ENCODE results near the gene GPRASP2. TPM values are rescaled to one million over a fixed set of nuclear protein-coding genes. Genes with fewer than 3 reads are reported as not detected.

The GPRASP2 gene
- polyA plus RNA-seq, 1 donor from 2014 or later, result 96.4 TPM

DNA sequence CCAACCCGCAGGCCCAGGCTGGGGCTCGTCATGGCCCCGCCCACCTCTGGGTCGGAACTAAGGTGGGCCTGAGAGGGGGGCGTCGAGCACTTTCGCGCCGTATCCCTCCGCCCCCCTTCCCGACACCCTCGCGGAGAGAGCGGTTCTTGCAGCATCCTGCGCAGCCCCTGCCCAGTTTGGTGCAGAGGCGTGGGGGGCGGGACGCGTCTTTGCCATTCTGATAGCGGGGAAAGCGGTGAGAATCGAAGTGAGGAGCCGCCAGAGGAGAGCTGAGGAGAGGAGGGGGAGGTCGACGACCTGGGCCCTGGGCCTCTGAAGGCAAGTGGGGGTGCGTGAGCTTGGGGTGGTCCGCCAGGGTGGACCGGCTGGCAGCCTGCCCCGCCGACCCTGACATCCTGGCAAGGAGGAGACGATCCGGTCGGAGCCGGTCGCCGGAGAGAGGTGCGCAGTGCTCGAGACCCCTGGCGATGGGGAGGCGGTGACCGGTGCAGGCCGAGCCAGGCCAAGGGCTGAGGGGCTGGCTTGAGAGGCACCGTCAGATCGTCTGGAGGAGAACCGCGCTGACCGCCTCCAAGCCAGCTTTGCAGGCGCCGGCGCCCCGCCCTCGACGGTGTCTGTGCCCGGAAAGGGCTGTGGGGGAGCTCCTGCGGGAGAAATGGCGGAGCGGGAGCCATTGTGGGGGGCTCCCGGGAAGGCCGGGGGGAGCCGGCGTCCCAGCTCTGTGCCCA, 33.8 kb downstream of the GPRASP2 start:
- Histone ChIP-seq H4K20me1 (ENCODE audit: insufficient read depth) (no peaks in the 10 kb centered on the region), H3K9ac (ENCODE audit: low read length) (peak overlapping the region; percentile 63), H3K79me2 (replicated peaks; ENCODE audit: insufficient read depth, low read length) (no peaks in the 10 kb centered on the region), H3F3A (ENCODE audit: insufficient read depth, low read length, poor library complexity, severe bottlenecking) (no peaks in the 10 kb centered on the region), H2AFZ (ENCODE audit: low read depth, low read length) (no peak overlapping the region), H3K36me3 (ENCODE audit: insufficient read depth, low read length) (no peaks in the 10 kb centered on the region), H3K4me3 (ENCODE audit: low read length) (peak overlapping the region; percentile 67), H3K9me3 (ENCODE audit: low read length) (no peaks in the 10 kb centered on the region), H3K27me3 (ENCODE audit: insufficient read depth, low read depth, low read length) (no peaks in the 10 kb centered on the region), H3K9me2 (ENCODE audit: insufficient read depth, low read length) (no peaks in the 10 kb centered on the region), H3K4me2 (ENCODE audit: low read length) (no peak overlapping the region), H3K27ac (ENCODE audit: low read length) (peak overlapping the region; percentile 8)
- TF ChIP-seq SMC3 (conservative IDR thresholded peaks at IDR 0.05; ENCODE audit: poor library complexity) (no peak), POLR2AphosphoS5 (IDR thresholded peaks at IDR 0.05) (no peak)
- TF ChIP-seq, protein P1, sequence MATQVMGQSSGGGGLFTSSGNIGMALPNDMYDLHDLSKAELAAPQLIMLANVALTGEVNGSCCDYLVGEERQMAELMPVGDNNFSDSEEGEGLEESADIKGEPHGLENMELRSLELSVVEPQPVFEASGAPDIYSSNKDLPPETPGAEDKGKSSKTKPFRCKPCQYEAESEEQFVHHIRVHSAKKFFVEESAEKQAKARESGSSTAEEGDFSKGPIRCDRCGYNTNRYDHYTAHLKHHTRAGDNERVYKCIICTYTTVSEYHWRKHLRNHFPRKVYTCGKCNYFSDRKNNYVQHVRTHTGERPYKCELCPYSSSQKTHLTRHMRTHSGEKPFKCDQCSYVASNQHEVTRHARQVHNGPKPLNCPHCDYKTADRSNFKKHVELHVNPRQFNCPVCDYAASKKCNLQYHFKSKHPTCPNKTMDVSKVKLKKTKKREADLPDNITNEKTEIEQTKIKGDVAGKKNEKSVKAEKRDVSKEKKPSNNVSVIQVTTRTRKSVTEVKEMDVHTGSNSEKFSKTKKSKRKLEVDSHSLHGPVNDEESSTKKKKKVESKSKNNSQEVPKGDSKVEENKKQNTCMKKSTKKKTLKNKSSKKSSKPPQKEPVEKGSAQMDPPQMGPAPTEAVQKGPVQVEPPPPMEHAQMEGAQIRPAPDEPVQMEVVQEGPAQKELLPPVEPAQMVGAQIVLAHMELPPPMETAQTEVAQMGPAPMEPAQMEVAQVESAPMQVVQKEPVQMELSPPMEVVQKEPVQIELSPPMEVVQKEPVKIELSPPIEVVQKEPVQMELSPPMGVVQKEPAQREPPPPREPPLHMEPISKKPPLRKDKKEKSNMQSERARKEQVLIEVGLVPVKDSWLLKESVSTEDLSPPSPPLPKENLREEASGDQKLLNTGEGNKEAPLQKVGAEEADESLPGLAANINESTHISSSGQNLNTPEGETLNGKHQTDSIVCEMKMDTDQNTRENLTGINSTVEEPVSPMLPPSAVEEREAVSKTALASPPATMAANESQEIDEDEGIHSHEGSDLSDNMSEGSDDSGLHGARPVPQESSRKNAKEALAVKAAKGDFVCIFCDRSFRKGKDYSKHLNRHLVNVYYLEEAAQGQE (IDR thresholded peaks at IDR 0.05; ENCODE audit: borderline replicate concordance), result no peak

DNA sequence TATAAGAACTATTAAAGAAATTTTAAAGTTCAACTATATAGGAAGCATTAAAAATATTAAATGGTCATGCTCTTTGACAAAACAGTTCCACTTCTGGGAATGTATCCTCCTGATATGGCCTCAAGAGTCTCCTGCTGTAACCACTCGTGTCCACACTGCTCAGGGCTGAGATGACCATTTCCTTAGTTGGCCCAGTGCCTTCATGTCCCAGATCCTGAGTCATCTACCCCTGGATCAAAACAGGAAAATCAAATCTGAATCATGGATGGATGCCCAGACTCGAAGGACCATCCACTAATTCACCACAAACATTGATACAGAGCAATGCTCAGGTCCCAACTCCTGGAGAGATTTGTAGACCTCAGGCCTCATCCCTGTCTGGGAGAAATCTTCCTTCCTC, 53.0 kb downstream of the GPRASP2 start:
- no peaks in the 10 kb centered on the region for H3F3A ChIP-seq (ENCODE audit: insufficient read depth, low read length, poor library complexity, severe bottlenecking)
- peaks cover 11% of the 10 kb centered on the region for H3K79me2 ChIP-seq (replicated peaks; ENCODE audit: insufficient read depth, low read length)
- no peaks in the 10 kb centered on the region for H3K9me2 ChIP-seq (ENCODE audit: insufficient read depth, low read length)
- H2AFZ ChIP-seq (ENCODE audit: low read depth, low read length), result no peak overlapping the region
- no peak overlapping the region for H3K4me3 ChIP-seq (ENCODE audit: low read length)
- no peak overlapping the region for H3K27ac ChIP-seq (ENCODE audit: low read length)
- no peak overlapping the region for H3K9ac ChIP-seq (ENCODE audit: low read length)
- H4K20me1 ChIP-seq (ENCODE audit: insufficient read depth), result no peaks in the 10 kb centered on the region
- no peaks in the 10 kb centered on the region for H3K27me3 ChIP-seq (ENCODE audit: insufficient read depth, low read depth, low read length)
- TF ChIP-seq POLR2AphosphoS5 (IDR thresholded peaks at IDR 0.05) (no peak), RAD21 (conservative IDR thresholded peaks at IDR 0.05) (no peak), SMC3 (conservative IDR thresholded peaks at IDR 0.05; ENCODE audit: poor library complexity) (no peak), EP300 (conservative IDR thresholded peaks at IDR 0.05; ENCODE audit: poor library complexity, severe bottlenecking) (no peak), EZH2 (IDR thresholded peaks at IDR 0.05; ENCODE audit: borderline replicate concordance, insufficient read depth, low read length, poor library complexity, severe bottlenecking) (no peak), TAF1 (IDR thresholded peaks at IDR 0.05; ENCODE audit: low read depth) (no peak), MXI1 (conservative IDR thresholded peaks at IDR 0.05; ENCODE audit: poor library complexity, severe bottlenecking) (no peak)
- TF ChIP-seq, protein P2, sequence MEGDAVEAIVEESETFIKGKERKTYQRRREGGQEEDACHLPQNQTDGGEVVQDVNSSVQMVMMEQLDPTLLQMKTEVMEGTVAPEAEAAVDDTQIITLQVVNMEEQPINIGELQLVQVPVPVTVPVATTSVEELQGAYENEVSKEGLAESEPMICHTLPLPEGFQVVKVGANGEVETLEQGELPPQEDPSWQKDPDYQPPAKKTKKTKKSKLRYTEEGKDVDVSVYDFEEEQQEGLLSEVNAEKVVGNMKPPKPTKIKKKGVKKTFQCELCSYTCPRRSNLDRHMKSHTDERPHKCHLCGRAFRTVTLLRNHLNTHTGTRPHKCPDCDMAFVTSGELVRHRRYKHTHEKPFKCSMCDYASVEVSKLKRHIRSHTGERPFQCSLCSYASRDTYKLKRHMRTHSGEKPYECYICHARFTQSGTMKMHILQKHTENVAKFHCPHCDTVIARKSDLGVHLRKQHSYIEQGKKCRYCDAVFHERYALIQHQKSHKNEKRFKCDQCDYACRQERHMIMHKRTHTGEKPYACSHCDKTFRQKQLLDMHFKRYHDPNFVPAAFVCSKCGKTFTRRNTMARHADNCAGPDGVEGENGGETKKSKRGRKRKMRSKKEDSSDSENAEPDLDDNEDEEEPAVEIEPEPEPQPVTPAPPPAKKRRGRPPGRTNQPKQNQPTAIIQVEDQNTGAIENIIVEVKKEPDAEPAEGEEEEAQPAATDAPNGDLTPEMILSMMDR (IDR thresholded peaks at IDR 0.05; ENCODE audit: poor library complexity, severe bottlenecking), result no peak
- TF ChIP-seq, protein P1 (IDR thresholded peaks at IDR 0.05; ENCODE audit: borderline replicate concordance), result no peak
- no peak overlapping the region for H3K4me2 ChIP-seq (ENCODE audit: low read length)
- no peaks in the 10 kb centered on the region for H3K9me3 ChIP-seq (ENCODE audit: low read length)
- H3K36me3 ChIP-seq (ENCODE audit: insufficient read depth, low read length), result no peaks in the 10 kb centered on the region
